Thyroid gland (tissue), 4 donors: Measurements from ENCODE around the gene UROC1. TPM values are rescaled to one million over a fixed set of nuclear protein-coding genes. Genes with fewer than 3 reads are reported as not detected.

Experiments
- DNase-seq, 2 donors: peaks; one replicate each; pipeline ENCODE4 v3.0.0-alpha.2; 2019
- H3K27ac ChIP-seq, 3 donors: fragments of 200-600 bp; sonication (generic); 1 replicate in 2 of 3; 2 replicates in 1 of 3; pipeline ENCODE4 v1.5.1; 2016 to 2019; ENCODE audit warnings: mild to moderate bottlenecking in 1 of 3, moderate library complexity in 1 of 3
- H3K27me3 ChIP-seq: fragments of 200-600 bp; sonication (generic); one replicate; pipeline ENCODE4 v1.5.1; 2019
- H3K36me3 ChIP-seq, 2 donors: fragments of 200-600 bp; sonication (generic); one replicate each; pipeline ENCODE4 v1.5.1; 2016 to 2019
- H3K4me1 ChIP-seq, 2 donors: fragments of 200-600 bp; sonication (generic); one replicate each; pipeline ENCODE4 v1.5.1; 2017 to 2019
- H3K4me3 ChIP-seq, 3 donors: fragments of 200-600 bp; sonication (generic); replicated peaks in 1 of 3; 1 replicate in 2 of 3; 2 replicates in 1 of 3; pipeline ENCODE4 v1.5.1; 2016; ENCODE audit warnings: mild to moderate bottlenecking in 1 of 3
- H3K9me3 ChIP-seq: fragments of 200-600 bp; sonication (generic); one replicate; pipeline ENCODE4 v1.5.1; 2017
- CTCF ChIP-seq, 6 experiments: fragments of 200-600 bp in 3 of 6; fragments of 450-650 bp in 3 of 6; sonication (generic) in 3 of 6; IDR thresholded peaks; one replicate each; pipeline ENCODE4 v1.5.1; 2016 to 2019; ENCODE audit warnings: antibody characterized with exemption in 6 of 6, mild to moderate bottlenecking in 2 of 6, inconsistent platforms in 1 of 6, moderate library complexity in 1 of 6
- POLR2A ChIP-seq, 2 donors: fragments of 450-650 bp; IDR thresholded peaks; one replicate each; pipeline ENCODE4 v1.6.1; 2017; ENCODE audit warnings: antibody characterized with exemption in 2 of 2, mild to moderate bottlenecking in 2 of 2, moderate library complexity in 1 of 2
- WGBS, 2 donors: methylation state at CpG; one replicate each; pipeline ENCODE4 v1.1.5; 2017; 5-methylcytosine and 5-hydroxymethylcytosine counted together
- intact Hi-C: fragments of 100-400 bp; cut with DNase I; formaldehyde crosslinking; loops from one replicate; pipeline ENCODE4 v1.15.1; 2023
- total RNA-seq, 4 donors: library from RNA; depleted of rRNA; stranded (reverse); fragments of >200 nt; gene quantifications; one replicate each; pipeline ENCODE4 v1.2.3, GENCODE V29; 2016

UROC1 gene
- total RNA-seq, 4 donors from 2014 or later = not detected

GRCh38 chr3:126463521-126463920 is 54.1 kb downstream of the UROC1 start:
- Histone ChIP-seq H3K4me3 (no peak overlapping the region), H3K9me3 (no peaks in the 10 kb centered on the region), H3K36me3 (peaks cover 77 to 80% of the 10 kb centered on the region in 2 donors), H3K27me3 (no peaks in the 10 kb centered on the region), H3K27ac (no peak overlapping the region), H3K4me1 (no peaks in the 10 kb centered on the region)
- no peak for DNase-seq
- TF ChIP-seq CTCF (IDR thresholded peaks at IDR 0.05) (no peak), POLR2A (IDR thresholded peaks at IDR 0.05) (no peak)
- intact Hi-C loops = no loop called here
- 93 to 98% methylated on average over 2 of the region's 2 CpGs for WGBS, 2 donors

GRCh38 chr3:126461450-126462070 is 56.0 kb downstream of the UROC1 start:
- DNase-seq = no peak
- no peaks in the 10 kb centered on the region for H3K27me3 ChIP-seq
- intact Hi-C loops = no loop called here
- no peak for TF ChIP-seq CTCF (IDR thresholded peaks at IDR 0.05)
- no peak for TF ChIP-seq POLR2A (IDR thresholded peaks at IDR 0.05)
- no peak overlapping the region for H3K4me3 ChIP-seq
- H3K27ac ChIP-seq = no peak overlapping the region
- H3K9me3 ChIP-seq = no peaks in the 10 kb centered on the region
- peaks cover 71% of the 10 kb centered on the region in 2 donors for H3K36me3 ChIP-seq
- 93 to 96% methylated on average over 12 to 15 of the region's 17 CpGs for WGBS, 2 donors
- no peaks in the 10 kb centered on the region for H3K4me1 ChIP-seq

DNA sequence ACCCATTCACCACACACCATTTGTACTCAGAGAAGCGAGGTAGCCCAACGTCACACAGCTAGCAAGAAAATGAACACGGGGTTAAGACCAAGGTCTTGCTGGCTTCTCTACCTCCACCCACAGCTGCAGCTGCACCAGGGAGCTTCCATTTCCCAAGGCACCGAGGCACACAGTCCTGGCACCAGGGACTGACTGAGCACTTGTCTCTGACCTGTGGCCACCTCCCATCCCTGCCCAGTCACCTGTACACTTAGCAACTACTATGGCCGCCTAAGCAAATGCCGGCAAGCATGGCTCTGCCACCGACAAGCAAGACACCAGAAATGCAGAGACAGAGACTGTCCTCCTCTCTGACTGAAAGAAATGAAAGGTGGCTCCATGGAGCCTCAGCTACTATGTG is 57.2 kb downstream of the UROC1 start:
- no peaks in the 10 kb centered on the region for H3K9me3 ChIP-seq
- no peak for DNase-seq
- WGBS, 2 donors = 77 to 86% methylated on average over 7 of the region's 7 CpGs
- H3K4me3 ChIP-seq = no peak overlapping the region
- TF ChIP-seq POLR2A (IDR thresholded peaks at IDR 0.05) = no peak
- no peak for TF ChIP-seq CTCF (IDR thresholded peaks at IDR 0.05)
- H3K27ac ChIP-seq = no peak overlapping the region
- no peaks in the 10 kb centered on the region for H3K4me1 ChIP-seq
- intact Hi-C loops = no loop called here
- H3K27me3 ChIP-seq = no peaks in the 10 kb centered on the region
- peaks cover 60% of the 10 kb centered on the region in 2 donors for H3K36me3 ChIP-seq

GRCh38 chr3:126459763-126460127 is 57.8 kb downstream of the UROC1 start:
- Histone ChIP-seq H3K4me3 (no peak overlapping the region), H3K36me3 (peaks cover 53% of the 10 kb centered on the region in 2 donors), H3K27me3 (no peaks in the 10 kb centered on the region), H3K4me1 (no peaks in the 10 kb centered on the region), H3K9me3 (no peaks in the 10 kb centered on the region), H3K27ac (no peak overlapping the region)
- TF ChIP-seq CTCF (IDR thresholded peaks at IDR 0.05) (no peak), POLR2A (IDR thresholded peaks at IDR 0.05) (no peak)
- no peak for DNase-seq
- 91 to 95% methylated on average over 9 of the region's 9 CpGs for WGBS, 2 donors
- intact Hi-C loops = no loop called here

DNA sequence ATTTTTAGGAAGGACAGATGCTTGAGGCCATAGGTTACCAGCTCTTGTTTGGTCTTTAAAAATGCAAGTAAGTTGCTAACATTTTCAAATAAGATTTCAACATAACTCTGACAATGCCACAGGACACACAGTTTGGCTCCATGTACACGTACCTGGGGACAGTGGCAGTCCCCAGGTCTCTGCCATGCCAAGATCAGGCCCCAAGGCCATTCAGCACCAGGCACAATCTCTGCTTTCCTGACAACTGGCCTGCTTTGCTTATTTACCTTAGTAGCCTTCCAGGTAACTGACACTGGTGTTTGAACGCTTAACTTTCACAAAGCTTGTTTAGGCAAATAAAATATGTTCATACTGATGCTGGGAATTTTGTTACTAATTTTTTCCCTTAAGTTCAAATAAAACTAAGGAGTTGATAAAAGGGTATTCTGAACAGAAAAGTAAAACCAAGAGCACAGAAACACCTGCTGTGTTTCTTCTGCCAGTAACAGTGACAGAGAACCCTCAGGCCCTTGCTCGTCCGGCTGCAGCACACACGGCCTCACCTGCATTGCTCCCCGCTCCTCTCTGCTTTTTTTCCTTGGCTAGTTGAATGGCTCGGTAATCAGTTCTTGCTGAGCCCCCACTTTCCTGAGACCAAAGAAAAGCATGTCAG is 58.3 kb downstream of the UROC1 start:
- H3K36me3 ChIP-seq = peaks cover 48% of the 10 kb centered on the region in 2 donors
- no peaks in the 10 kb centered on the region for H3K9me3 ChIP-seq
- intact Hi-C loops = no loop called here
- WGBS, 2 donors = 91 to 94% methylated on average over 7 of the region's 7 CpGs
- TF ChIP-seq CTCF (IDR thresholded peaks at IDR 0.05) = no peak
- H3K4me3 ChIP-seq = no peak overlapping the region
- no peaks in the 10 kb centered on the region for H3K4me1 ChIP-seq
- H3K27ac ChIP-seq = no peak overlapping the region
- DNase-seq = no peak
- no peaks in the 10 kb centered on the region for H3K27me3 ChIP-seq
